Measurements from ENCODE around the gene ELSPBP1.

DNA sequence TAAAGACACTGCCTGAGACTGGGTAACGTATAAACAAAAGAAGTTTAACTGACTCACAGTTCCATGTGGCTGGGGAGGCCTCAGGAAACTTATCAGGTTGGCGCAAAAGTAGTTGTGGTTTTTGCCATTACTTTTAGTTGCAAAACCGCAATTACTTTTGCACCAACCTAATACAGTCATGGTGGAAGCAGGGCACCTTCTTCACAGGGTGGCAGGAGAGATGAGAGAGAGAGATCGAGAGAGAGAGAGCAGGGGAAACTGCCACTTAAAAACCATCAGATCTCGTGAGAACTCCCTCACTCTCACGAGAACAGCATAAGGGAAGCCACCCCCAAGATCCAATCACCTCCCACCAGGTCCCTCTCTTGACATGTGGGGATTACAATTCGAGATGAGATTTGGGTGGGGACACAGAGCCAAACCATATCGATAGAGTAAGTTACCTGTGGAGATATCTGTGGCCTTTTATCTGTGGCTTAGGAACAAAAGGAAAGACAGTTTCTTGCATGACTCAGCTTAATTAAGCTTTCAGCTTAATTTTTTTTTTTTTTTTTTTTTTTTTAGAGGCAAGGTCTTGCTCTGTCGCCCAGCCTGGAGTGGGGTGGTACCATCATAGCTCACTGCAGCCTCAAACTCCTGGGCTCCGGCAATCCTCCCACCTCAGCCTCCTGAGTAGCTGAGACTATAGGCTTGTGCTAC, 57.1 kb downstream of the ELSPBP1 start:
- no peak for TF ChIP-seq GATA2 (IDR thresholded peaks at IDR 0.05; ENCODE audit: low read depth, low read length)
- no peak for TF ChIP-seq GATA3 (IDR thresholded peaks at IDR 0.05; ENCODE audit: low read depth, low read length)
